Measurements from ENCODE around the gene TMEM121B. TPM values are rescaled to one million over a fixed set of nuclear protein-coding genes. Genes with fewer than 3 reads are reported as not detected.

TMEM121B gene
- total RNA-seq, 1 donor from 2014 or later, result 0.48 TPM

DNA sequence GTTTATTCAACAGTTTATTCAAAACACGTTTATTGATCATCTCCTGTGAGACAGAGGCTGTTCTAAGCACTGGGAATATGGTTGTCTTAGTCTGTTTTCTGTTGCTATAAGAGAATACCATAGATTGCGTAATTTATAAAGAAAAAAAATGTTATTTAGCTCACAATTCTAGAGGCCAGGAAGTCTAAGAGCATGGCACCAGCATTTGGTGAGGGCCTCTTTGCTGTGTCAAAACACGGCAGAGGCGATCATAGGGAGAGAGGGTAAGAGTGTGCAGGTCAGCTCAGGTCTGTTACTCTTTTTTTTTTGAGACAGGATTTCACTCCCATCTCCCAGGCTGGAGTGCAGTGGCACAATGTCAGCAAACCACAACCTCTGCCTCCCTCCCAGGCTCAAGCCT lies 41.6 kb downstream of the TMEM121B start:
- TF ChIP-seq, protein P1, sequence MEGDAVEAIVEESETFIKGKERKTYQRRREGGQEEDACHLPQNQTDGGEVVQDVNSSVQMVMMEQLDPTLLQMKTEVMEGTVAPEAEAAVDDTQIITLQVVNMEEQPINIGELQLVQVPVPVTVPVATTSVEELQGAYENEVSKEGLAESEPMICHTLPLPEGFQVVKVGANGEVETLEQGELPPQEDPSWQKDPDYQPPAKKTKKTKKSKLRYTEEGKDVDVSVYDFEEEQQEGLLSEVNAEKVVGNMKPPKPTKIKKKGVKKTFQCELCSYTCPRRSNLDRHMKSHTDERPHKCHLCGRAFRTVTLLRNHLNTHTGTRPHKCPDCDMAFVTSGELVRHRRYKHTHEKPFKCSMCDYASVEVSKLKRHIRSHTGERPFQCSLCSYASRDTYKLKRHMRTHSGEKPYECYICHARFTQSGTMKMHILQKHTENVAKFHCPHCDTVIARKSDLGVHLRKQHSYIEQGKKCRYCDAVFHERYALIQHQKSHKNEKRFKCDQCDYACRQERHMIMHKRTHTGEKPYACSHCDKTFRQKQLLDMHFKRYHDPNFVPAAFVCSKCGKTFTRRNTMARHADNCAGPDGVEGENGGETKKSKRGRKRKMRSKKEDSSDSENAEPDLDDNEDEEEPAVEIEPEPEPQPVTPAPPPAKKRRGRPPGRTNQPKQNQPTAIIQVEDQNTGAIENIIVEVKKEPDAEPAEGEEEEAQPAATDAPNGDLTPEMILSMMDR (IDR thresholded peaks at IDR 0.05), result no peak
- Mint-ChIP-seq H3K27ac (ENCODE audit: unreplicated experiment) (no peak overlapping the region), H3K27me3 (ENCODE audit: unreplicated experiment) (no peaks in the 10 kb centered on the region), H3K4me3 (ENCODE audit: unreplicated experiment) (no peak overlapping the region), H3K36me3 (ENCODE audit: unreplicated experiment) (no peaks in the 10 kb centered on the region), H3K9me3 (ENCODE audit: unreplicated experiment) (no peaks in the 10 kb centered on the region), H3K4me1 (ENCODE audit: unreplicated experiment) (peaks cover 5% of the 10 kb centered on the region)
- DNase-seq (ENCODE audit: extremely low spot score, unreplicated experiment), result no peak

DNA sequence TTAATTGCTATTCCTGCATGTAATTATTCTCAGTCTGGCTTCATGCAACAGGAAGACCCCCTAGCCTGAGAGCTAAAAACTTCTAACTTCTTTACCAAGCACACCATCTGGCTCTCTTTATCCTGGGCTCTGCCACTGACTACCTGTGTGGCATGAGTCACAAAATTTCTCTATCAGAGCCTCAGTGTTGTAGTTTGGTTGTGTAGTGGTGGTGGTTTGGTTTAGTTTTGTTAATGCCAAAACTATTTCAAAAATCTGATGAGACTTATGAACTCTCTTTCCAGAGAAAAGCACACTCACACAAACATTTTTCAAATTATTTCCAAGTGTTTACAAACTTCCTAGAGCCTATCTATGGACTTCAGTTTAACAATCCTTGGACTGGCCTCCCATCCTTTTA lies 43.9 kb downstream of the TMEM121B start:
- H3K9me3 Mint-ChIP-seq (ENCODE audit: unreplicated experiment), result no peaks in the 10 kb centered on the region
- no peak for DNase-seq (ENCODE audit: extremely low spot score, unreplicated experiment)
- H3K27me3 Mint-ChIP-seq (ENCODE audit: unreplicated experiment), result peaks cover 20% of the 10 kb centered on the region
- H3K27ac Mint-ChIP-seq (ENCODE audit: unreplicated experiment), result no peak overlapping the region
- TF ChIP-seq, protein P1 (IDR thresholded peaks at IDR 0.05), result no peak
- H3K4me3 Mint-ChIP-seq (ENCODE audit: unreplicated experiment), result no peak overlapping the region
- H3K4me1 Mint-ChIP-seq (ENCODE audit: unreplicated experiment), result no peaks in the 10 kb centered on the region
- no peaks in the 10 kb centered on the region for H3K36me3 Mint-ChIP-seq (ENCODE audit: unreplicated experiment)

GRCh38 chr22:17074648-17075002 lies 46.5 kb downstream of the TMEM121B start:
- no peak for DNase-seq (ENCODE audit: extremely low spot score, unreplicated experiment)
- Mint-ChIP-seq H3K27me3 (ENCODE audit: unreplicated experiment) (peaks cover 36% of the 10 kb centered on the region), H3K4me1 (ENCODE audit: unreplicated experiment) (no peaks in the 10 kb centered on the region), H3K36me3 (ENCODE audit: unreplicated experiment) (no peaks in the 10 kb centered on the region), H3K27ac (ENCODE audit: unreplicated experiment) (no peak overlapping the region), H3K4me3 (ENCODE audit: unreplicated experiment) (no peak overlapping the region), H3K9me3 (ENCODE audit: unreplicated experiment) (no peaks in the 10 kb centered on the region)
- TF ChIP-seq, protein P1 (IDR thresholded peaks at IDR 0.05), result no peak

DNA sequence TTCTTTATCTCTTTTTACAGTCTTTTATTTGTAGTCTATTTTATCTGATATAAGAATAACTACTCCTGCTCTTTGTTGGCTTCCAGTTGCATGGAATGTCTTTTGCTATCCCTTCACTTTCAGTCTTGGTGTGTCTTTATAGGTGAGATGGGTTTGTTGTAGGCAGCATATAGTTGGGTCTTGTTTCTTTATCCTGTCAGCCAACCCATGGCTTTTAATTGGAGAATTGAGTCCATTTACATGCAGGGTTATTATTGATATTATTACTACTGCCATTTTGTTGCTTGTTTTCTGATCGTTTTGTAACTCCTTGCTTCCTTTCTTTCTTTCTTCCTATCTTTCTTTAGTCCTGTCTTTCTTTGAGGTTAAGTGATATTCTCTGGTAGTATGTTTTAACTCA lies 48.3 kb downstream of the TMEM121B start:
- no peaks in the 10 kb centered on the region for H3K36me3 Mint-ChIP-seq (ENCODE audit: unreplicated experiment)
- H3K4me1 Mint-ChIP-seq (ENCODE audit: unreplicated experiment), result no peaks in the 10 kb centered on the region
- no peak for DNase-seq (ENCODE audit: extremely low spot score, unreplicated experiment)

More for the DNA sequence above, 48.3 kb downstream of the TMEM121B start:
- H3K4me3 Mint-ChIP-seq (ENCODE audit: unreplicated experiment), result no peak overlapping the region
- H3K9me3 Mint-ChIP-seq (ENCODE audit: unreplicated experiment), result no peaks in the 10 kb centered on the region
- TF ChIP-seq, protein P1 (IDR thresholded peaks at IDR 0.05), result no peak
- peaks cover 42% of the 10 kb centered on the region for H3K27me3 Mint-ChIP-seq (ENCODE audit: unreplicated experiment)
- no peak overlapping the region for H3K27ac Mint-ChIP-seq (ENCODE audit: unreplicated experiment)

Other genes with a start within 250 kb of the TMEM121B start
- not detected in 2 replicates for gene GAB4, start 113.1 kb downstream of the TMEM121B start, total RNA-seq
- 12.1 and 15.5 TPM in 2 replicates for gene IL17RA, start 36.4 kb downstream of the TMEM121B start, total RNA-seq
- gene HDHD5, start 37.9 kb upstream of the TMEM121B start, total RNA-seq, result 30.7 and 31.4 TPM in 2 replicates
- 3.5 and 4.1 TPM in 2 replicates for gene ADA2, start 98.1 kb upstream of the TMEM121B start, total RNA-seq
- gene CECR2, start 248.1 kb upstream of the TMEM121B start, total RNA-seq, result 0.24 and 0.63 TPM in 2 replicates